Hepatocyte (in vitro differentiated cells): ENCODE data around the gene ASPDH.

Experiments used
- CTCF ChIP-seq: fragments of 200-600 bp; sonication (generic); IDR thresholded peaks from 2 replicates; pipeline ENCODE4 v1.5.1; 2016; ENCODE audit warnings: antibody characterized with exemption, mild to moderate bottlenecking; ENCODE audit not compliant: poor library complexity
- EZH2 ChIP-seq: fragments of 200-600 bp; sonication (generic); IDR thresholded peaks from 2 replicates; pipeline ENCODE4 v1.6.1; 2016; ENCODE audit warnings: antibody characterized with exemption, mild to moderate bottlenecking, borderline replicate concordance
- EZH2phosphoT487 ChIP-seq: fragments of 200-600 bp; sonication (generic); IDR thresholded peaks from one replicate; pipeline ENCODE4 v1.6.1; 2018; ENCODE audit warnings: antibody characterized with exemption, mild to moderate bottlenecking, low read depth, moderate library complexity; ENCODE audit not compliant: unreplicated experiment, severe bottlenecking

GRCh38 chr19:50562996-50563395, 49.3 kb upstream of the ASPDH start:
- TF ChIP-seq CTCF = no peak
- no peak for TF ChIP-seq EZH2
- TF ChIP-seq EZH2phosphoT487 = no peak
